Measurements from ENCODE around the gene HPX.

DNA sequence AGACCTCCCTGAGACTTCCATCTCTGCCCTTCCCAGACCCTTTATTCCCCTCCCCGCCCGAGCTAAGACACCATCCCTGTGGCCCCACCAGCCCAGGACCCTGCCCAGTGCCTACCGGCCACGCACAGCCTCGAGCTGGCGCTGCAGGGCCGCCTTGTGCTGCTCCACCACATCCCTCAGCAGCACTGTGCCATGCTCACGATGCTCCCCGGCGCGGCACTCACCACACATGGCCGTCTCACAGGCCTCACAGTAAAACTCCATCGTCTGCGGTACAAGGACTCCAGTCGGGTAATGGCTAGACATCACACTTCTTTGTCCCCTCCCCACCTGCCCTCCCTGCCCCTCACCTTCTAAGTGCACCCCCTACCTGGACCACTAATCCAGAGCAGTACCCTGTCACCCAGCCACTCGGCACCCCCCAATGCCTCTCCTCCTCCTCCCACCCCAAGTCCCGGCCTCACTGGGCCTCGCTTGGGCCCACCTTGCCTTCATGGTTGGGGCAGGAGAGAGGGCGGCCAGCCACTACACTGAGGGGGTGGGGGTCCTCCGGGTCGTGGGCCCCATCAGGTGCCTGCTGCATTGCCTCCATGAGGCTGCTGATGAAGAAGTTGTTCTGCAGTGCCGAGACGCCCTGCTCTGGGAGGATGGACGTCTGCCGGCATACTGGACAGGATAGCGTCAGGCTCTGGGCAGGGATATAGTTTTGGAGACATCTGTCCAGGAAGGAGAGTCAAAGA lies 17.0 kb upstream of the HPX start:
- TF ChIP-seq, protein P1, sequence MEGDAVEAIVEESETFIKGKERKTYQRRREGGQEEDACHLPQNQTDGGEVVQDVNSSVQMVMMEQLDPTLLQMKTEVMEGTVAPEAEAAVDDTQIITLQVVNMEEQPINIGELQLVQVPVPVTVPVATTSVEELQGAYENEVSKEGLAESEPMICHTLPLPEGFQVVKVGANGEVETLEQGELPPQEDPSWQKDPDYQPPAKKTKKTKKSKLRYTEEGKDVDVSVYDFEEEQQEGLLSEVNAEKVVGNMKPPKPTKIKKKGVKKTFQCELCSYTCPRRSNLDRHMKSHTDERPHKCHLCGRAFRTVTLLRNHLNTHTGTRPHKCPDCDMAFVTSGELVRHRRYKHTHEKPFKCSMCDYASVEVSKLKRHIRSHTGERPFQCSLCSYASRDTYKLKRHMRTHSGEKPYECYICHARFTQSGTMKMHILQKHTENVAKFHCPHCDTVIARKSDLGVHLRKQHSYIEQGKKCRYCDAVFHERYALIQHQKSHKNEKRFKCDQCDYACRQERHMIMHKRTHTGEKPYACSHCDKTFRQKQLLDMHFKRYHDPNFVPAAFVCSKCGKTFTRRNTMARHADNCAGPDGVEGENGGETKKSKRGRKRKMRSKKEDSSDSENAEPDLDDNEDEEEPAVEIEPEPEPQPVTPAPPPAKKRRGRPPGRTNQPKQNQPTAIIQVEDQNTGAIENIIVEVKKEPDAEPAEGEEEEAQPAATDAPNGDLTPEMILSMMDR (IDR thresholded peaks at IDR 0.05), result no peak
- TF ChIP-seq POLR2AphosphoS5 (IDR thresholded peaks at IDR 0.05) (no peak), POLR2A (IDR thresholded peaks at IDR 0.05) (no peak), EP300 (IDR thresholded peaks at IDR 0.05) (no peak)

Measured in stomach (tissue), 4 donors.